DOHH2 (cell line): ENCODE results near the gene SUPT6H.

ENCODE experiments used
- CTCF ChIP-seq: fragments of 200-600 bp; sonication (generic); IDR thresholded peaks from one replicate; pipeline ENCODE4 v1.5.1; 2014; ENCODE audit warnings: antibody characterized with exemption, mild to moderate bottlenecking, low read depth, low read length; ENCODE audit not compliant: poor library complexity, severe bottlenecking
- EZH2phosphoT487 ChIP-seq: fragments of 200-600 bp; sonication (generic); IDR thresholded peaks from 2 replicates; pipeline ENCODE4 v1.6.1; 2017; ENCODE audit warnings: borderline replicate concordance, mild to moderate bottlenecking, antibody characterized with exemption, low read length, moderate library complexity, mixed read lengths

GRCh38 chr17:28702026-28702751, 40.2 kb downstream of the SUPT6H start:
- TF ChIP-seq EZH2phosphoT487 = no peak
- no peak for TF ChIP-seq CTCF
